HG03045 (cell line): ENCODE data around the gene UCKL1.

ENCODE experiments used
- ATAC-seq: cut with Tn5 transposase; IDR thresholded peaks from one replicate; pipeline ENCODE4 v1.9.1; 2021; ENCODE audit warnings: mild to moderate bottlenecking, moderate library complexity; ENCODE audit not compliant: unreplicated experiment

The UCKL1 gene

GRCh38 chr20:63959699-63960075 is 3.5 kb upstream of the UCKL1 start:
- ATAC-seq: no peak

DNA sequence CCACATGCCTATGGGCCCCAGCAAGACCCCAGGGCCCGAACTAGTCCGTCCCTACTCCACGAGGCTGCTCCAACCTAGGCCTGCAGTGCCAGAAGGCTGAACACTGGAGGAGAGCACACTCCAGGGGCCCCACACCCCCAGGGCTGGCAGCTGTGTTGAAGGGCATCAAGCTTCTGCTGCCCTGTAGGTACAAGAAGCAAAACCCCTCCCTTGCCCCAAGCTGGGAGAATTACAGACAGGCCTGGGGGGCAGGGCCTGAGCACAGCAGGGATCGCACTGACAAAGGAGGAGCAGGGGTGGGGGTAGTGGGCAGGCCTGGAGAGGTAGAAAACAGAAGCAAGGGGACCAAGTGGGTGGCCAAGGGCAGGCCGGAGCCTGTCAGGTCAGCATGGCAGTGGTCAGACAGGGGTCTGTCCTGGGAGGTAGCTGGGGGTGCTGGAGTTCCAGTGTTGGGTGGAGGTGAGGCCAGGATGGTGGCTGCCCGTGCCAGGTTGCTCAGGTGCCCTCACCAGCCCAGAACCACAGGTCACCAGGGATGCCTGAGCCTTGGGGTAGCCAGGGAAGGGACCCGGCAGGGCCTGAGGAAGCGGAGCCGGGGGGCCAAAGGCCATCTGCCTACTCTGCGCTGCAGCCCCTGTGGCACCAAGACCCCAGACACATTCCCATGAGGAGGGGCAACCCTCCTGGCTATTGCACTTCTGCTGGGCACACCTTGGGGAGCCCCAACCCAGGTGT is 2.9 kb upstream of the UCKL1 start:
- no peak for ATAC-seq

- no peak for ATAC-seq
Measured at GRCh38 chr20:63958471-63958870, 2.3 kb upstream of the UCKL1 start.

GRCh38 chr20:63957690-63958441 is 1.6 kb upstream of the UCKL1 start:
- ATAC-seq: no peak

GRCh38 chr20:63957004-63957689 is 931 bp upstream of the UCKL1 start:
- no peak for ATAC-seq

GRCh38 chr20:63956664-63957003 is 418 bp upstream of the UCKL1 start:
- peak; percentile 13 for ATAC-seq

GRCh38 chr20:63955281-63955826 is 862 bp downstream of the UCKL1 start:
- ATAC-seq: peak; percentile 9

GRCh38 chr20:63953764-63954429 is 2.3 kb downstream of the UCKL1 start:
- no peak for ATAC-seq

DNA sequence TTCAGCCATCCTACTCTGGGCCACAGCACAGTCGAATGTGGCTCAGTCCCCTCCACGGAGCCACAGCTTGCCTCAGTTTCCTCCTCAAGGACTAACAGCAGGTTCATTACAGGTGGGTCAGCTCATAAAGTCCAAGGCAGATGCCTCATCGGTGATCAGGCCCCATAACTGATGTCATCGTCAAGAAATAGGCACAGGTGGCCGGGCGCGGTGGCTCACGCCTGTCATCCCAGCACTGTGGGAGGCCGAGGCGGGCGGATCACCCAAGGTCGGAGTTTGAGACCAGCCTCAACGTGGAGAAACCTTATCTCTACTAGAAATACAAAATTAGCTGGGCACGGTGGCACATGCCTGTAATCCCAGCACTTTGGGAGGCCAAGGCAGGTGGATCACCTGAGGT is 3.4 kb downstream of the UCKL1 start:
- ATAC-seq: no peak

DNA sequence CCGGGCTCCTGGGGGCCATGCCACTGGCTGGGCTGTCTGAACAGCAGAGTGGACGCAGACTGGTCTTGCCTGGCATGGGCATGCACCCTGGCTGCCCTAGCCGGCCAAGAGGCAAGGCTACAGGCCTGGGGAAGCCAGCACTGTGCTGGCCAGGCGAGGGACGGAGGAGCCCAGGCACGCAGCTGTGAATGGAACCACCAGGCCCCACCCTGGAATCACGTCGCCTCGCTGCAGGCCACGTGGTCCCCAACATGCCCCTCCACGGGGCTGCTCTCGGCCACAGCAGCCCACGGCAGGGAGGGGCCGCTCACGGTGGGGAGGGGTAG is 4.0 kb downstream of the UCKL1 start:
- ATAC-seq: no peak

DNA sequence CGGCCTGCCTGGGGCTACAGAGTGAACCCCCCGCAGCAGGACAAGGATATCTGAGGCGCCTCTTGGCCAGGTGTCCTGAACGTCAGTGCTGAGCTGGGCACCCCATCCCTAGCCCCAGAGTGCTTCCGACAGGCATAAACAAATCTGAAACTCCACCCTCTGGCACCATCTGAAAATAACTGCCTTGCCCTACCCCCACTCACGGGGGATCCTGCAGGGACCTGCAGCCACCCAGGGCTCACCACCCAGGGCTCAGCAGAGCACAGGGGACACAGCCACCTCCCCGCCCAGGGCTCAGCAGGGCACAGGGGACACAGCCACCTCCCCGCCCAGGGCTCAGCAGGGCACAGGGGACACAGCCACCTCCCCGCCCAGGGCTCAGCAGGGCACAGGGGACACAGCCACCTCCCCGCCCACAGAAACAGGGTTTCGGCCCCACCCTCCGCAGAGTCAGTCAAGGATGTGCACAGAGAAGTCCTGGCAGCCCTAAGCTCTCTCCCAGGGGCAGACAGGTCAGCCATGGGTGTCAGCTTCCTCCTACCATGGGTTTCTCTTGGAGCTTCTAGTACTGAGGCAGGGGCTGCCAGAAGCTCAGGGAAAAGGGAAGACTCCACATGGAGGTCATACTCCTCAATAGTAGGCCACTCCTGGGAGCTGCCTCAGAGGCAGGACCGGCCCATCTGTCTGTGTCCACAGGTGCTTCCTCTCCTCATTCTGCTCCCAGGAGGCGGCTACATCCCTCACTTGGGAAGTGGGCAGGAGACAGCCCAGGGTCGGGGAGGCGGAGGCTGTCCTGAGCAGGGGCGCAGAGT is 4.6 kb downstream of the UCKL1 start:
- no peak for ATAC-seq

DNA sequence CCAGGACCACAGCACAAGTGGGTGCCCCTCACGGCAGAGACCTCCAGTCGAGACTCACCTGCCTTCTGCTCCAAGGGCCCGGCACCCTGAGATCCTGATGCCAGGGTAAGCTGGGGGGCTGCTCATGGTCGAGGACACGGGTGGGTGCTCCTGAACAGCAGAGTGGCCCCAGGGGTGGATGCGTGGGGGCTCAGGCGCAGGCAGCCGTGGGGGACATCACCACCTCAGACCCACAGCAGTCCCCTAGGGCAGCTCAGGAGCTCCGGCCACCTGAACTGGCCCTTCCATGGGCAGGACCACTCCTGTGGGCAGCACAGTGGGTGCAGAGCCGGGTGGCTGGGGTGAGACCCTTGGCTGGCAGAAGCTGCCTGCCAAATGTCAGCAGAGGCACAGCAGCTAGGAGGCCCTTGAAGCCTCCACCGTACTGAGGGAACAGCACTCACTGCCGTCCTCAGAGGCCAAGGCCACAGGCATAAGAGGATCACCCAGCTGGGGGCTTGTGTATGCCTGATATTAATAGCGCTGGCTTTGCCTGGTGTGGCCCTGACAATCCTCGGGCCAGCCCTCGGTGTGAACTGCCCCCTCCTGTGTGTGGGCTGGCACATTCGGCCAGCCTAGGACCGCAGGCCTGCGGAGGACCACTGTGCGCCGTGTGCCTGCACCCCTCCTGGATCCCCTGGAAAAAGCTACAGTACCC is 5.4 kb downstream of the UCKL1 start:
- no peak for ATAC-seq

- no peak for ATAC-seq
Measured at GRCh38 chr20:63947638-63948456, 8.4 kb downstream of the UCKL1 start.

GRCh38 chr20:63946986-63947637 is 9.1 kb downstream of the UCKL1 start:
- ATAC-seq: no peak

GRCh38 chr20:63945921-63946920 is 10.0 kb downstream of the UCKL1 start:
- no peak for ATAC-seq

- no peak for ATAC-seq
Measured at GRCh38 chr20:63945031-63945658, 11.1 kb downstream of the UCKL1 start.
